HepG2 (cell line): Measurements from ENCODE around the gene IARS2. TPM values are rescaled to one million over a fixed set of nuclear protein-coding genes. Genes with fewer than 3 reads are reported as not detected.

Experiments used
- ELF1 ChIP-seq: sonication (generic); formaldehyde crosslinking; IDR thresholded peaks from 2 replicates; pipeline ENCODE4 v1.4.0; 2020; ENCODE audit warnings: missing genetic modification reagents
- HOXA5 ChIP-seq: sonication (generic); formaldehyde crosslinking; IDR thresholded peaks from 2 replicates; pipeline ENCODE4 v1.4.0; 2020; ENCODE audit warnings: missing genetic modification reagents
- MBD4 ChIP-seq: IDR thresholded peaks from 2 replicates; pipeline ENCODE4 v1.6.1; 2012; ENCODE audit warnings: low read length, inconsistent platforms, borderline replicate concordance
- MED1 ChIP-seq: sonication (generic); formaldehyde crosslinking; IDR thresholded peaks from 2 replicates; pipeline ENCODE4 v1.4.0; 2020; ENCODE audit warnings: missing genetic modification reagents
- PHF8 ChIP-seq: sonication (generic); formaldehyde crosslinking; IDR thresholded peaks from 2 replicates; pipeline ENCODE4 v1.5.0; 2020; ENCODE audit warnings: missing genetic modification reagents
- POLR2A ChIP-seq, 2 experiments: IDR thresholded peaks; 2 replicates each; pipeline ENCODE4 v1.6.1; 2011; ENCODE audit warnings: low read depth in 2 of 2, low read length in 2 of 2, mild to moderate bottlenecking in 1 of 2, moderate library complexity in 1 of 2; ENCODE audit not compliant: insufficient read depth in 1 of 2
- POLR2AphosphoS5 ChIP-seq: IDR thresholded peaks from 2 replicates; pipeline ENCODE4 v1.6.1; 2012; ENCODE audit warnings: low read depth, low read length
- SALL2 ChIP-seq: sonication (generic); formaldehyde crosslinking; IDR thresholded peaks from 2 replicates; pipeline ENCODE4 v1.8.1; 2023; ENCODE audit warnings: mild to moderate bottlenecking, missing genetic modification reagents, inconsistent platforms
- SMC3 ChIP-seq: IDR thresholded peaks from 2 replicates; pipeline ENCODE4 v1.6.1; 2011; ENCODE audit warnings: low read length, improper control_type of control experiment
- SOX5 ChIP-seq: IDR thresholded peaks from 2 replicates; pipeline ENCODE4 v1.6.1; 2016; ENCODE audit warnings: borderline replicate concordance
- SP4 ChIP-seq: sonication (generic); formaldehyde crosslinking; IDR thresholded peaks from 2 replicates; pipeline ENCODE4 v1.8.1; 2023; ENCODE audit warnings: mild to moderate bottlenecking, missing genetic modification reagents
- SRSF4 ChIP-seq: fragments of 200-400 bp; formaldehyde crosslinking; IDR thresholded peaks from one replicate; pipeline ENCODE4 v1.6.1; 2018; ENCODE audit warnings: mild to moderate bottlenecking, low read depth, low read length, moderate library complexity; ENCODE audit not compliant: poor library complexity, severe bottlenecking
- YEATS4 ChIP-seq: sonication (generic); formaldehyde crosslinking; IDR thresholded peaks from 2 replicates; pipeline ENCODE4 v1.4.0; 2020; ENCODE audit warnings: missing genetic modification reagents, borderline replicate concordance
- ZBTB38 ChIP-seq: sonication (generic); formaldehyde crosslinking; IDR thresholded peaks from 2 replicates; pipeline ENCODE4 v1.5.1; 2020; ENCODE audit warnings: mild to moderate bottlenecking, missing genetic modification reagents
- ZBTB42 ChIP-seq: sonication (generic); formaldehyde crosslinking; IDR thresholded peaks from 2 replicates; pipeline ENCODE4 v1.5.0; 2020; ENCODE audit warnings: mild to moderate bottlenecking, missing genetic modification reagents
- ZFP36L1 ChIP-seq: sonication (generic); formaldehyde crosslinking; IDR thresholded peaks from 2 replicates; pipeline ENCODE4 v1.8.0; 2022; ENCODE audit warnings: mild to moderate bottlenecking, missing genetic modification reagents, moderate library complexity
- ZMYM4 ChIP-seq: sonication (generic); formaldehyde crosslinking; IDR thresholded peaks from 2 replicates; pipeline ENCODE4 v1.8.1; 2023; ENCODE audit warnings: mild to moderate bottlenecking, missing genetic modification reagents
- ZNF333 ChIP-seq: sonication (generic); formaldehyde crosslinking; IDR thresholded peaks from 2 replicates; pipeline ENCODE4 v1.4.0; 2020; ENCODE audit warnings: mild to moderate bottlenecking, missing genetic modification reagents, borderline replicate concordance
- ZNF343 ChIP-seq: sonication (generic); formaldehyde crosslinking; IDR thresholded peaks from 2 replicates; pipeline ENCODE4 v1.4.0; 2020; ENCODE audit warnings: mild to moderate bottlenecking, missing genetic modification reagents
- ZSCAN31 ChIP-seq: sonication (generic); formaldehyde crosslinking; IDR thresholded peaks from 2 replicates; pipeline ENCODE4 v1.5.0; 2020; ENCODE audit warnings: low read depth, mild to moderate bottlenecking, missing genetic modification reagents
- polyA plus RNA-seq, 8 experiments: library from polyadenylated mRNA; depleted of rRNA in 3 of 8; stranded (reverse) in 7 of 8; unstranded in 1 of 8; fragments of >200 nt; fragmentation: Illumina TruSeq in 4 of 8; extraction: Trizol in 4 of 8; gene quantifications; 2 replicates each; pipeline versions ENCODE4 v1.2.1 to v1.2.3, GENCODE V29; 2011 to 2016; ENCODE audit warnings: low read depth in 4 of 8, missing spikeins in 1 of 8, mixed read lengths in 1 of 8; ENCODE audit not compliant: insufficient read depth in 1 of 8
- total RNA-seq, 5 experiments: library from RNA; depleted of rRNA; stranded (reverse); fragments of >200 nt; fragmentation: Illumina TruSeq; extraction: Trizol; gene quantifications; 2 replicates each; pipeline ENCODE4 v1.2.3, GENCODE V29; 2016; ENCODE audit warnings: low read depth in 1 of 5
- TF ChIP-seq, protein P1 (sequence below): IDR thresholded peaks from 2 replicates; pipeline ENCODE4 v1.6.1; 2018; ENCODE audit warnings: missing genetic modification reagents, mild to moderate bottlenecking, missing compliant biosample characterization
- TF ChIP-seq, protein P2 (sequence below): sonication (generic); formaldehyde crosslinking; IDR thresholded peaks from 2 replicates; pipeline ENCODE4 v1.5.0; 2020; ENCODE audit warnings: missing genetic modification reagents, mild to moderate bottlenecking, borderline replicate concordance
- TF ChIP-seq, protein P3 (sequence below): sonication (generic); formaldehyde crosslinking; IDR thresholded peaks from 2 replicates; pipeline ENCODE4 v1.4.0; 2020; ENCODE audit warnings: missing genetic modification reagents, borderline replicate concordance
- TF ChIP-seq, protein P4 (sequence below): sonication (generic); formaldehyde crosslinking; IDR thresholded peaks from 2 replicates; pipeline ENCODE4 v1.9.0; 2021; ENCODE audit warnings: missing genetic modification reagents, borderline replicate concordance

IARS2 gene
- total and polyA plus RNA-seq, 2 of the 13 experiments (the other 11 are each of a cell fraction or from before 2014, with no cell fraction given): 28.6 to 122 TPM

DNA sequence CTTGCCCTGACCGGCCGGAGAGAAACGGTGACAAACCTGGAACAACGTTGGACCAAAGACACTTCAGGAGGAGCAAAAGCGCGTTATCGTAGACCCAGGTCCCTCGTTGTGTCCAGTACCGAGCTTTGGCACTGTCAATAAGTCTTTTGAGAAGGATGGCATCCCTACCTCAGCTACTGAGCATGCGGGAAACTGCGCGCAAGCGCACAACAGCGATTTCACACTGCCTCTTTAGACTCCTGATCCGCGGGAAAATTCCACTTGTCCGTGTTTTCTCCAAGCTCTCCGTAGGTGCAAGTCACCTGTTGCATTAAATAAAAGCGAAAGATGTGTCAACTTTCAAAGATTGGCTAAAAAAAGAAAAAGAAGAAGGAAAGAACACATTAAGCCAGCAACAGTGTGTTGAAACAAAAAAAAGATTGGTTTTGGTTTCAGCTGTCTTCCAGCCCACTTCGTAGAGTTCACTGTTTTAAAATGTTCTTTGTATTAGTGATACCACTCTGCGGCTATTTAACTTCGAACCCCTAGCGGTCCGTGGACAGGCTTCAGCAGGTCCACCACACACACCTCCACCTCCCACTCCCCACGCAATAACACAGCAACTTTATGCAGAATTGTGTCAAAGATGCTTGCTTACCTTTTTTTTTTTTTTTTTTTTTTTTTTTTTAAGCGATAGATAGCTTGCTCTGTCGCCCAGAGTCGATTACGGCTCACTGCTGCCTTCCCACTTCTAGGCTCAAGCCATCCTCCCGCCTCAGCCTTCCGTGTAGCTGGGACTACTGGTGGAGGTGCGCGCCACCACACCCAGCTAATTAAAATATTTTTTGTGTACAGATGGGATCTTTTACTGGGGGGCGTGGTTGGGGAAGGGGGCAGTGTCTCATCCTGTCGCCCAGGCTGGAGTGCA, 4.0 kb upstream of the IARS2 start, which contains the start of gene BPNT1 (continued):
- TF ChIP-seq POLR2A (IDR thresholded peaks at IDR 0.05; ENCODE audit: insufficient read depth in 1 of 2, low read depth in 2 of 2, low read length in 2 of 2) (peak; percentile 78 to 94), MBD4 (0 out of 2 replicates have a peak, but pooled peaks have one; percentile 51), ZMYM4 (CRISPR knock-in tag) (peak; percentile 85), SP4 (CRISPR knock-in tag) (peak; percentile 82), SALL2 (CRISPR knock-in tag) (0 out of 2 replicates have a peak, but pooled peaks have one; percentile 60), ELF1 (CRISPR knock-in tag) (no peak), ZNF333 (CRISPR knock-in tag) (no peak), ZFP36L1 (CRISPR knock-in tag) (0 out of 2 replicates have a peak, but pooled peaks have one; percentile 34), PHF8 (CRISPR knock-in tag) (peak; percentile 68), SOX5 (CRISPR knock-in tag) (0 out of 2 replicates have a peak, but pooled peaks have one; percentile 13), YEATS4 (CRISPR knock-in tag) (peak; percentile 27; the same call in 1 of the 2 replicates), POLR2AphosphoS5 (peak; percentile 97), ZSCAN31 (CRISPR knock-in tag) (peak; percentile 78; the same call in 1 of the 2 replicates), MED1 (CRISPR knock-in tag) (peak; percentile 82), SMC3 (no peak), HOXA5 (CRISPR knock-in tag) (peak; percentile 78), ZBTB42 (CRISPR knock-in tag) (no peak), ZNF343 (CRISPR knock-in tag) (peak; percentile 43; the same call in 1 of the 2 replicates), ZBTB38 (CRISPR knock-in tag) (peak; percentile 78), SRSF4 (no peak)
- TF ChIP-seq, protein P1, sequence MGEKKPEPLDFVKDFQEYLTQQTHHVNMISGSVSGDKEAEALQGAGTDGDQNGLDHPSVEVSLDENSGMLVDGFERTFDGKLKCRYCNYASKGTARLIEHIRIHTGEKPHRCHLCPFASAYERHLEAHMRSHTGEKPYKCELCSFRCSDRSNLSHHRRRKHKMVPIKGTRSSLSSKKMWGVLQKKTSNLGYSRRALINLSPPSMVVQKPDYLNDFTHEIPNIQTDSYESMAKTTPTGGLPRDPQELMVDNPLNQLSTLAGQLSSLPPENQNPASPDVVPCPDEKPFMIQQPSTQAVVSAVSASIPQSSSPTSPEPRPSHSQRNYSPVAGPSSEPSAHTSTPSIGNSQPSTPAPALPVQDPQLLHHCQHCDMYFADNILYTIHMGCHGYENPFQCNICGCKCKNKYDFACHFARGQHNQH: peak; percentile 41; the same call in 1 of the 2 replicates
- TF ChIP-seq, protein P2, sequence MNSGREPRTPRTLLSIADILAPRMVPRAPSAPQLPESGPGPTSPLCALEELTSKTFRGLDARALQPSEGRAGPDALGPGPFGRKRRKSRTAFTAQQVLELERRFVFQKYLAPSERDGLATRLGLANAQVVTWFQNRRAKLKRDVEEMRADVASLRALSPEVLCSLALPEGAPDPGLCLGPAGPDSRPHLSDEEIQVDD (CRISPR knock-in tag): no peak
- TF ChIP-seq, protein P3, sequence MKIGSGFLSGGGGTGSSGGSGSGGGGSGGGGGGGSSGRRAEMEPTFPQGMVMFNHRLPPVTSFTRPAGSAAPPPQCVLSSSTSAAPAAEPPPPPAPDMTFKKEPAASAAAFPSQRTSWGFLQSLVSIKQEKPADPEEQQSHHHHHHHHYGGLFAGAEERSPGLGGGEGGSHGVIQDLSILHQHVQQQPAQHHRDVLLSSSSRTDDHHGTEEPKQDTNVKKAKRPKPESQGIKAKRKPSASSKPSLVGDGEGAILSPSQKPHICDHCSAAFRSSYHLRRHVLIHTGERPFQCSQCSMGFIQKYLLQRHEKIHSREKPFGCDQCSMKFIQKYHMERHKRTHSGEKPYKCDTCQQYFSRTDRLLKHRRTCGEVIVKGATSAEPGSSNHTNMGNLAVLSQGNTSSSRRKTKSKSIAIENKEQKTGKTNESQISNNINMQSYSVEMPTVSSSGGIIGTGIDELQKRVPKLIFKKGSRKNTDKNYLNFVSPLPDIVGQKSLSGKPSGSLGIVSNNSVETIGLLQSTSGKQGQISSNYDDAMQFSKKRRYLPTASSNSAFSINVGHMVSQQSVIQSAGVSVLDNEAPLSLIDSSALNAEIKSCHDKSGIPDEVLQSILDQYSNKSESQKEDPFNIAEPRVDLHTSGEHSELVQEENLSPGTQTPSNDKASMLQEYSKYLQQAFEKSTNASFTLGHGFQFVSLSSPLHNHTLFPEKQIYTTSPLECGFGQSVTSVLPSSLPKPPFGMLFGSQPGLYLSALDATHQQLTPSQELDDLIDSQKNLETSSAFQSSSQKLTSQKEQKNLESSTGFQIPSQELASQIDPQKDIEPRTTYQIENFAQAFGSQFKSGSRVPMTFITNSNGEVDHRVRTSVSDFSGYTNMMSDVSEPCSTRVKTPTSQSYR (CRISPR knock-in tag): peak; percentile 75; the same call in 1 of the 2 replicates
- TF ChIP-seq, protein P4, sequence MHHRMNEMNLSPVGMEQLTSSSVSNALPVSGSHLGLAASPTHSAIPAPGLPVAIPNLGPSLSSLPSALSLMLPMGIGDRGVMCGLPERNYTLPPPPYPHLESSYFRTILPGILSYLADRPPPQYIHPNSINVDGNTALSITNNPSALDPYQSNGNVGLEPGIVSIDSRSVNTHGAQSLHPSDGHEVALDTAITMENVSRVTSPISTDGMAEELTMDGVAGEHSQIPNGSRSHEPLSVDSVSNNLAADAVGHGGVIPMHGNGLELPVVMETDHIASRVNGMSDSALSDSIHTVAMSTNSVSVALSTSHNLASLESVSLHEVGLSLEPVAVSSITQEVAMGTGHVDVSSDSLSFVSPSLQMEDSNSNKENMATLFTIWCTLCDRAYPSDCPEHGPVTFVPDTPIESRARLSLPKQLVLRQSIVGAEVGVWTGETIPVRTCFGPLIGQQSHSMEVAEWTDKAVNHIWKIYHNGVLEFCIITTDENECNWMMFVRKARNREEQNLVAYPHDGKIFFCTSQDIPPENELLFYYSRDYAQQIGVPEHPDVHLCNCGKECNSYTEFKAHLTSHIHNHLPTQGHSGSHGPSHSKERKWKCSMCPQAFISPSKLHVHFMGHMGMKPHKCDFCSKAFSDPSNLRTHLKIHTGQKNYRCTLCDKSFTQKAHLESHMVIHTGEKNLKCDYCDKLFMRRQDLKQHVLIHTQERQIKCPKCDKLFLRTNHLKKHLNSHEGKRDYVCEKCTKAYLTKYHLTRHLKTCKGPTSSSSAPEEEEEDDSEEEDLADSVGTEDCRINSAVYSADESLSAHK (CRISPR knock-in tag): no peak
